SK-N-SH (cell line): ENCODE results near the gene TSHR. TPM values are rescaled to one million over a fixed set of nuclear protein-coding genes. Genes with fewer than 3 reads are reported as not detected.

Experiments
- CTCF ChIA-PET: fragments of 300-600, 350-600 bp; formaldehyde crosslinking; extraction: SDS; loops from one replicate; lab custom pipeline; 2021; lab: Yijun Ruan, JAX
- POLR2A ChIA-PET: fragments of 350-600 bp; sonication (Branson Sonifier 250); formaldehyde crosslinking; extraction: SDS; loops from one replicate; lab custom pipeline; 2020; ENCODE audit warnings: antibody characterized with exemption, inconsistent platforms; lab: Yijun Ruan, JAX
- DNase-seq: peaks from one replicate; pipeline ENCODE4 v3.0.0; 2012
- H2AFZ ChIP-seq: fragments of 200-600 bp; sonication (generic); 2 replicates; pipeline ENCODE4 v1.8.1; 2016; ENCODE audit warnings: antibody characterized with exemption, mild to moderate bottlenecking, low read depth
- H3F3A ChIP-seq: fragments of 200-600 bp; sonication (generic); replicated peaks from 2 replicates; pipeline ENCODE3; 2016; ENCODE audit warnings: antibody characterized with exemption, mild to moderate bottlenecking; ENCODE audit not compliant: insufficient read depth
- H3K27ac ChIP-seq, 2 experiments: fragments of 200-500 bp in 1 of 2; fragments of 200-600 bp in 1 of 2; sonication (Bioruptor generic) in 1 of 2; sonication (generic), shearing (Covaris generic) in 1 of 2; 2 replicates each; pipeline versions ENCODE4 v1.5.1 to v1.6.1; 2014 to 2016; ENCODE audit warnings: low read depth in 2 of 2, inconsistent platforms in 1 of 2, low read length in 1 of 2, mild to moderate bottlenecking in 1 of 2, mixed read lengths in 1 of 2
- H3K27me3 ChIP-seq: fragments of 200-600 bp; sonication (generic), shearing (Covaris generic); 2 replicates; pipeline ENCODE4 v1.6.1; 2016; ENCODE audit warnings: mixed run types; ENCODE audit not compliant: insufficient read depth
- H3K36me3 ChIP-seq, 2 experiments: fragments of 200-500 bp in 1 of 2; fragments of 200-600 bp in 1 of 2; sonication (Bioruptor generic) in 1 of 2; sonication (generic) in 1 of 2; replicated peaks in 1 of 2; 2 replicates each; pipeline versions ENCODE3 to v1.5.1; 2014 to 2016; ENCODE audit warnings: low read length in 1 of 2, mild to moderate bottlenecking in 1 of 2; ENCODE audit not compliant: insufficient read depth in 2 of 2, control insufficient read depth in 1 of 2
- H3K4me1 ChIP-seq, 2 experiments: fragments of 200-500 bp in 1 of 2; fragments of 200-600 bp in 1 of 2; sonication (Bioruptor generic) in 1 of 2; sonication (generic), shearing (Covaris generic) in 1 of 2; 2 replicates each; pipeline versions ENCODE4 v1.5.1 to v1.6.1; 2014 to 2016; ENCODE audit warnings: low read depth in 1 of 2, low read length in 1 of 2, mixed run types in 1 of 2; ENCODE audit not compliant: insufficient read depth in 2 of 2, control insufficient read depth in 1 of 2
- H3K4me2 ChIP-seq: fragments of 200-600 bp; sonication (generic), shearing (Covaris generic); 2 replicates; pipeline ENCODE4 v1.6.1; 2017; ENCODE audit warnings: mixed run types
- H3K4me3 ChIP-seq, 2 experiments: fragments of 200-500 bp in 1 of 2; fragments of 200-600 bp in 1 of 2; sonication (Bioruptor generic) in 1 of 2; sonication (generic), shearing (Covaris generic) in 1 of 2; 2 replicates each; pipeline versions ENCODE4 v1.5.1 to v1.8.1; 2014 to 2016; ENCODE audit warnings: low read depth in 2 of 2, inconsistent platforms in 1 of 2, low read length in 1 of 2, mild to moderate bottlenecking in 1 of 2, mixed read lengths in 1 of 2, moderate library complexity in 1 of 2
- H3K79me2 ChIP-seq: fragments of 200-600 bp; sonication (generic); 2 replicates; pipeline ENCODE4 v1.8.1; 2017; ENCODE audit warnings: mild to moderate bottlenecking; ENCODE audit not compliant: insufficient read depth
- H3K9ac ChIP-seq: fragments of 200-600 bp; sonication (generic); 2 replicates; pipeline ENCODE4 v1.6.1; 2017; ENCODE audit warnings: mixed run types
- H3K9me2 ChIP-seq: fragments of 200-600 bp; sonication (generic); 2 replicates; pipeline ENCODE4 v1.6.1; 2017; ENCODE audit warnings: mixed run types
- H3K9me3 ChIP-seq: fragments of 200-600 bp; sonication (generic); 2 replicates; pipeline ENCODE4 v1.6.1; 2017; ENCODE audit warnings: mixed run types, mild to moderate bottlenecking, moderate library complexity
- H4K20me1 ChIP-seq: fragments of 200-600 bp; sonication (generic); 2 replicates; pipeline ENCODE4 v1.6.1; 2017; ENCODE audit warnings: mild to moderate bottlenecking, mixed run types; ENCODE audit not compliant: insufficient read depth
- CTCF ChIP-seq: fragments of 200-600 bp; sonication (generic); IDR thresholded peaks from 2 replicates; pipeline ENCODE4 v1.6.1; 2017; ENCODE audit warnings: antibody characterized with exemption, mild to moderate bottlenecking, moderate library complexity
- ELF1 ChIP-seq: IDR thresholded peaks from 2 replicates; pipeline ENCODE4 v1.4.0; 2012
- EP300 ChIP-seq, 2 experiments: IDR thresholded peaks; 2 replicates each; pipeline versions ENCODE4 v1.4.0 to v1.6.1; 2012; ENCODE audit warnings: borderline replicate concordance in 1 of 2, low read depth in 1 of 2, low read length in 1 of 2
- FOSL2 ChIP-seq: IDR thresholded peaks from 2 replicates; pipeline ENCODE4 v1.4.0; 2012; ENCODE audit warnings: low read depth, mild to moderate bottlenecking, moderate library complexity, borderline replicate concordance
- FOXJ3 ChIP-seq: sonication (generic); formaldehyde crosslinking; IDR thresholded peaks from 2 replicates; pipeline ENCODE4 v1.5.1; 2020; ENCODE audit warnings: mild to moderate bottlenecking, missing genetic modification reagents
- GABPA ChIP-seq: IDR thresholded peaks from 2 replicates; pipeline ENCODE4 v1.4.0; 2012; ENCODE audit warnings: low read depth, mild to moderate bottlenecking
- GATA2 ChIP-seq: sonication (generic); formaldehyde crosslinking; IDR thresholded peaks from 2 replicates; pipeline ENCODE4 v1.5.0; 2020; ENCODE audit warnings: mild to moderate bottlenecking, missing genetic modification reagents
- MEF2A ChIP-seq: IDR thresholded peaks from 2 replicates; pipeline ENCODE4 v1.4.0; 2012; ENCODE audit warnings: low read depth, borderline replicate concordance
- MXI1 ChIP-seq: IDR thresholded peaks from 2 replicates; pipeline ENCODE4 v1.6.1; 2012; ENCODE audit warnings: mild to moderate bottlenecking, low read depth, low read length, improper control_type of control experiment
- NFIC ChIP-seq: IDR thresholded peaks from 2 replicates; pipeline ENCODE4 v1.4.0; 2012; ENCODE audit warnings: borderline replicate concordance
- POLR2AphosphoS5 ChIP-seq: IDR thresholded peaks from 2 replicates; pipeline ENCODE4 v1.6.1; 2012; ENCODE audit warnings: low read depth, low read length
- RAD21 ChIP-seq: IDR thresholded peaks from 2 replicates; pipeline ENCODE4 v1.6.1; 2012; ENCODE audit warnings: mild to moderate bottlenecking, low read length
- RFX5 ChIP-seq: IDR thresholded peaks from 2 replicates; pipeline ENCODE4 v1.6.1; 2012; ENCODE audit warnings: mild to moderate bottlenecking, improper control_type of control experiment, low read length
- RXRA ChIP-seq: IDR thresholded peaks from 2 replicates; pipeline ENCODE4 v1.4.0; 2012; ENCODE audit warnings: low read depth, mild to moderate bottlenecking, borderline replicate concordance
- SIN3A ChIP-seq: IDR thresholded peaks from 2 replicates; pipeline ENCODE4 v1.6.1; 2012; ENCODE audit warnings: low read depth, mild to moderate bottlenecking, low read length, moderate library complexity, borderline replicate concordance
- SMC3 ChIP-seq: IDR thresholded peaks from 2 replicates; pipeline ENCODE4 v1.6.1; 2012; ENCODE audit warnings: low read depth, low read length, improper control_type of control experiment
- TCF12 ChIP-seq: IDR thresholded peaks from 2 replicates; pipeline ENCODE4 v1.4.0; 2012
- TEAD4 ChIP-seq: IDR thresholded peaks from 2 replicates; pipeline ENCODE4 v1.4.0; 2012; ENCODE audit warnings: mild to moderate bottlenecking, borderline replicate concordance; ENCODE audit not compliant: insufficient read depth
- YY1 ChIP-seq: IDR thresholded peaks from 2 replicates; pipeline ENCODE4 v1.4.0; 2012; ENCODE audit warnings: low read depth, mild to moderate bottlenecking
- ZBTB33 ChIP-seq: IDR thresholded peaks from 2 replicates; pipeline ENCODE4 v1.4.0; 2012; ENCODE audit warnings: low read depth, borderline replicate concordance
- WGBS: methylation state at CpG from one replicate; pipeline ENCODE4 v1.1.6; 2017; ENCODE audit warnings: low lambda C conversion rate; 5-methylcytosine and 5-hydroxymethylcytosine counted together
- polyA plus RNA-seq, 3 experiments: library from polyadenylated mRNA; depleted of rRNA; stranded (reverse); fragments of >200 nt; gene quantifications; 2 replicates each; pipeline ENCODE4 v1.2.3, GENCODE V29; 2012
- TF ChIP-seq, protein P1 (sequence below): fragments of 150-350 bp; IDR thresholded peaks from 2 replicates; pipeline ENCODE4 v1.6.1; 2016; ENCODE audit warnings: mild to moderate bottlenecking, low read depth, low read length
- TF ChIP-seq, protein P2 (sequence below): IDR thresholded peaks from 2 replicates; pipeline ENCODE4; 2012

The TSHR gene
- polyA plus RNA-seq, 1 of the 3 experiments (the other 2 are of a cell fraction): not detected

GRCh38 chr14:81164167-81164774 is 208.8 kb downstream of the TSHR start:
- no peak overlapping the region for H3K4me2 ChIP-seq
- H3K9ac ChIP-seq: no peak overlapping the region
- CTCF ChIA-PET: interaction anchor here (0.7 to 3.6 kb wide), 11 partner anchors 10 to 207 kb away, joined by 3 to 29 read pairs (median 4); no protein-coding TSS in a partner anchor
- no peaks in the 10 kb centered on the region for H3K4me1 ChIP-seq
- TF ChIP-seq TEAD4: no peak
- no peak for TF ChIP-seq ELF1
- peak; percentile 33 for TF ChIP-seq SMC3
- peak; percentile 75 for TF ChIP-seq RAD21
- peak; percentile 47; the same call in 1 of the 2 replicates for TF ChIP-seq FOSL2
- no peak for TF ChIP-seq NFIC
- peak; percentile 77 for TF ChIP-seq CTCF
- TF ChIP-seq, all 33 proteins: peak for 4
- Histone ChIP-seq H2AFZ (no peak overlapping the region), H4K20me1 (no peaks in the 10 kb centered on the region), H3K27ac (no peak overlapping the region), H3K79me2 (no peaks in the 10 kb centered on the region), H3K9me3 (no peaks in the 10 kb centered on the region), H3K4me3 (no peak overlapping the region), H3K27me3 (no peaks in the 10 kb centered on the region), H3K9me2 (no peaks in the 10 kb centered on the region), H3F3A (no peaks in the 10 kb centered on the region), H3K36me3 (no peaks in the 10 kb centered on the region)
- POLR2A ChIA-PET: no interaction called here
- peak; percentile 46 for DNase-seq
- 0% methylated on average over 1 of the region's 1 CpG for WGBS

- CTCF ChIA-PET: interaction anchor here (1.0 to 3.6 kb wide), 6 partner anchors 11 to 302 kb away, joined by 3 to 29 read pairs (median 4); no protein-coding TSS in a partner anchor
Observed at GRCh38 chr14:81165188-81165587, 209.8 kb downstream of the TSHR start.

More at GRCh38 chr14:81165188-81165587, 209.8 kb downstream of the TSHR start:
- DNase-seq: no peak
- Histone ChIP-seq H3K4me2 (no peak overlapping the region), H3K79me2 (no peaks in the 10 kb centered on the region), H3K4me1 (peaks cover 0 to 5% of the 10 kb centered on the region in 2 experiments; a peak in 1 of 4 replicates), H3K9me2 (no peaks in the 10 kb centered on the region), H3K4me3 (no peak overlapping the region), H3K36me3 (no peaks in the 10 kb centered on the region), H4K20me1 (no peaks in the 10 kb centered on the region), H3K9ac (no peak overlapping the region), H3F3A (no peaks in the 10 kb centered on the region), H3K27me3 (no peaks in the 10 kb centered on the region), H2AFZ (no peak overlapping the region), H3K27ac (no peak overlapping the region), H3K9me3 (no peaks in the 10 kb centered on the region)
- WGBS: 73% methylated on average over 4 of the region's 4 CpGs
- TF ChIP-seq POLR2AphosphoS5: no peak
- TF ChIP-seq NFIC: no peak
- no peak for TF ChIP-seq RXRA
- TF ChIP-seq ELF1: no peak
- no peak for TF ChIP-seq SMC3
- no peak for TF ChIP-seq MXI1
- TF ChIP-seq, protein P1, sequence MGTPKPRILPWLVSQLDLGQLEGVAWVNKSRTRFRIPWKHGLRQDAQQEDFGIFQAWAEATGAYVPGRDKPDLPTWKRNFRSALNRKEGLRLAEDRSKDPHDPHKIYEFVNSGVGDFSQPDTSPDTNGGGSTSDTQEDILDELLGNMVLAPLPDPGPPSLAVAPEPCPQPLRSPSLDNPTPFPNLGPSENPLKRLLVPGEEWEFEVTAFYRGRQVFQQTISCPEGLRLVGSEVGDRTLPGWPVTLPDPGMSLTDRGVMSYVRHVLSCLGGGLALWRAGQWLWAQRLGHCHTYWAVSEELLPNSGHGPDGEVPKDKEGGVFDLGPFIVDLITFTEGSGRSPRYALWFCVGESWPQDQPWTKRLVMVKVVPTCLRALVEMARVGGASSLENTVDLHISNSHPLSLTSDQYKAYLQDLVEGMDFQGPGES: no peak
- TF ChIP-seq YY1: no peak
- no peak for TF ChIP-seq RFX5
- TF ChIP-seq, protein P2, sequence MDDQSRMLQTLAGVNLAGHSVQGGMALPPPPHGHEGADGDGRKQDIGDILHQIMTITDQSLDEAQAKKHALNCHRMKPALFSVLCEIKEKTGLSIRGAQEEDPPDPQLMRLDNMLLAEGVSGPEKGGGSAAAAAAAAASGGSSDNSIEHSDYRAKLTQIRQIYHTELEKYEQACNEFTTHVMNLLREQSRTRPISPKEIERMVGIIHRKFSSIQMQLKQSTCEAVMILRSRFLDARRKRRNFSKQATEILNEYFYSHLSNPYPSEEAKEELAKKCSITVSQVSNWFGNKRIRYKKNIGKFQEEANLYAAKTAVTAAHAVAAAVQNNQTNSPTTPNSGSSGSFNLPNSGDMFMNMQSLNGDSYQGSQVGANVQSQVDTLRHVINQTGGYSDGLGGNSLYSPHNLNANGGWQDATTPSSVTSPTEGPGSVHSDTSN: no peak
- TF ChIP-seq MEF2A: no peak
- TF ChIP-seq TCF12: no peak
- no peak for TF ChIP-seq FOXJ3 (CRISPR knock-in tag)
- TF ChIP-seq ZBTB33: no peak
- TF ChIP-seq GATA2 (CRISPR knock-in tag): no peak
- no peak for TF ChIP-seq GABPA
- TF ChIP-seq EP300 (IDR thresholded peaks at IDR 0.05; ENCODE audit: borderline replicate concordance in 1 of 2, low read depth in 1 of 2, low read length in 1 of 2): no peak
- no peak for TF ChIP-seq SIN3A
- POLR2A ChIA-PET: interaction anchor here (0.9 kb wide), 1 partner anchor 168 kb away, joined by 3 read pairs; no protein-coding TSS in a partner anchor
